ENCODE results near the gene AASDH. TPM values are rescaled to one million over a fixed set of nuclear protein-coding genes. Genes with fewer than 3 reads are reported as not detected.

The AASDH gene
- total and polyA plus RNA-seq, 2 of the 13 experiments (the other 11 are each of a cell fraction or from before 2014, with no cell fraction given) = 12.6 to 14.1 TPM

- Histone ChIP-seq H3K27me3 (ENCODE audit: control insufficient read depth in 1 of 2, insufficient read depth in 2 of 2, low read length in 2 of 2) (no peaks in the 10 kb centered on the region; a peak in 1 of 5 replicates), H3K36me3 (replicated peaks in 1 of 2; ENCODE audit: control insufficient read depth in 1 of 2, insufficient read depth in 2 of 2, low read length in 2 of 2) (peaks cover 2 to 5% of the 10 kb centered on the region in 2 experiments; a peak in 2 of 5 replicates), H3K27ac (ENCODE audit: extremely low read length, insufficient read depth, low read length) (no peak overlapping the region), H3K9me3 (ENCODE audit: low read length) (no peaks in the 10 kb centered on the region), H3K4me3 (replicated peaks in 1 of 3; ENCODE audit: insufficient read depth in 1 of 3, low read depth in 2 of 3, low read length in 3 of 3) (no peak overlapping the region), H3K9ac (ENCODE audit: insufficient read depth, low read depth, low read length) (no peak overlapping the region), H3K4me2 (ENCODE audit: low read depth, low read length) (no peak overlapping the region), H4K20me1 (ENCODE audit: insufficient read depth, low read length) (no peaks in the 10 kb centered on the region), H3K79me2 (ENCODE audit: insufficient read depth, low read length) (peaks cover 12% of the 10 kb centered on the region), H2AFZ (ENCODE audit: low read length) (no peak overlapping the region), H3K4me1 (ENCODE audit: insufficient read depth, low read length) (peaks cover 17% of the 10 kb centered on the region)
- intact Hi-C loops (cut with micrococcal nuclease; ENCODE audit: unreplicated experiment) = no loop called here
- WGBS (ENCODE audit: low lambda C conversion rate) = 97% methylated on average over 8 of the region's 8 CpGs
- TF ChIP-seq SKIL (CRISPR knock-in tag; IDR thresholded peaks at IDR 0.05; ENCODE audit: borderline replicate concordance) = no peak
- peak; percentile 78 for TF ChIP-seq RFX5 (IDR thresholded peaks at IDR 0.05; ENCODE audit: low read depth, low read length)
- TF ChIP-seq AKNA (CRISPR knock-in tag; IDR thresholded peaks at IDR 0.05; ENCODE audit: borderline replicate concordance) = no peak
- TF ChIP-seq ZNF20 (CRISPR knock-in tag; IDR thresholded peaks at IDR 0.05) = no peak
- TF ChIP-seq TFE3 (CRISPR knock-in tag; IDR thresholded peaks at IDR 0.05) = no peak
- TF ChIP-seq ZSCAN31 (CRISPR knock-in tag; IDR thresholded peaks at IDR 0.05; ENCODE audit: low read depth) = no peak
- TF ChIP-seq CEBPB (IDR thresholded peaks at IDR 0.05; ENCODE audit: borderline replicate concordance, low read depth, low read length) = no peak
- FAIRE-seq (no peak), ATAC-seq (no peak), DNase-seq (ENCODE audit: low spot score) (no peak)
- BruUV-seq (replicated peaks) = no TSS peak
- ChIA-PET CTCF (ENCODE audit: low intra/inter-chr PET ratio, low total read pairs) (no interaction called here), POLR2A (no interaction called here)
- in situ Hi-C loops (cut with HindIII; ENCODE audit: extremely low pct_ligation_motif_present, low pct_unique_long_range_greater_than_20kb) = no loop called here
Measured at GRCh38 chr4:56391270-56391669, 4.0 kb upstream of the AASDH start.

Measured in HepG2 (cell line).